Nephron progenitor cell (in vitro differentiated cells): ENCODE data around the gene ABCC11.

ENCODE experiments used
- DNase-seq: peaks from one replicate; pipeline ENCODE4 v3.0.0; 2021
- H3K27ac Mint-ChIP-seq: 2 replicates; pipeline ENCODE4 v1.8.0; 2021; ENCODE audit warnings: mild to moderate bottlenecking, moderate library complexity, mixed read lengths
- H3K27me3 Mint-ChIP-seq: 2 replicates; pipeline ENCODE4 v1.8.0; 2021; ENCODE audit warnings: mild to moderate bottlenecking, low read depth, mixed read lengths; ENCODE audit not compliant: poor library complexity
- H3K36me3 Mint-ChIP-seq: 2 replicates; pipeline ENCODE4 v1.8.0; 2021; ENCODE audit warnings: low read depth, mixed read lengths
- H3K4me1 Mint-ChIP-seq: 2 replicates; pipeline ENCODE4 v1.8.0; 2021; ENCODE audit warnings: mixed read lengths
- H3K4me3 Mint-ChIP-seq: 2 replicates; pipeline ENCODE4 v1.8.0; 2021; ENCODE audit warnings: mild to moderate bottlenecking, moderate library complexity, mixed read lengths
- H3K9me3 Mint-ChIP-seq: 2 replicates; pipeline ENCODE4 v1.8.0; 2021; ENCODE audit warnings: mild to moderate bottlenecking, moderate library complexity, mixed read lengths
- CTCF ChIP-seq: fragments of 200-600 bp; sonication (generic); IDR thresholded peaks from 2 replicates; pipeline ENCODE4 v1.5.0; 2021; ENCODE audit warnings: antibody characterized with exemption

The ABCC11 gene

GRCh38 chr16:48217708-48218107, 29.6 kb downstream of the ABCC11 start:
- Mint-ChIP-seq H3K36me3 (no peaks in the 10 kb centered on the region), H3K27ac (no peak overlapping the region), H3K27me3 (peaks cover 10% of the 10 kb centered on the region), H3K9me3 (no peaks in the 10 kb centered on the region), H3K4me3 (no peak overlapping the region), H3K4me1 (peaks cover 5% of the 10 kb centered on the region)
- TF ChIP-seq CTCF = no peak
- no peak for DNase-seq

- Mint-ChIP-seq H3K4me3 (no peak overlapping the region), H3K4me1 (peaks cover 2% of the 10 kb centered on the region), H3K27ac (no peak overlapping the region), H3K9me3 (no peaks in the 10 kb centered on the region), H3K36me3 (no peaks in the 10 kb centered on the region), H3K27me3 (peaks cover 6% of the 10 kb centered on the region)
- no peak for DNase-seq
- no peak for TF ChIP-seq CTCF
Measured at GRCh38 chr16:48215738-48216137, 31.6 kb downstream of the ABCC11 start.

- H3K9me3 Mint-ChIP-seq = no peaks in the 10 kb centered on the region
- peaks cover 23% of the 10 kb centered on the region for H3K27me3 Mint-ChIP-seq
- no peak overlapping the region for H3K4me3 Mint-ChIP-seq
- H3K27ac Mint-ChIP-seq = no peak overlapping the region
- no peak for DNase-seq
- no peaks in the 10 kb centered on the region for H3K36me3 Mint-ChIP-seq
- H3K4me1 Mint-ChIP-seq = no peaks in the 10 kb centered on the region
- no peak for TF ChIP-seq CTCF
Measured at GRCh38 chr16:48212033-48212432, 35.3 kb downstream of the ABCC11 start.

- no peak overlapping the region for H3K27ac Mint-ChIP-seq
Measured at GRCh38 chr16:48210747-48211146, 36.6 kb downstream of the ABCC11 start.

GRCh38 chr16:48206594-48207242, 40.6 kb downstream of the ABCC11 start:
- peak overlapping the region; percentile 13 for H3K27ac Mint-ChIP-seq
- no peaks in the 10 kb centered on the region for H3K36me3 Mint-ChIP-seq
- H3K9me3 Mint-ChIP-seq = no peaks in the 10 kb centered on the region
- H3K4me3 Mint-ChIP-seq = no peak overlapping the region
- no peaks in the 10 kb centered on the region for H3K4me1 Mint-ChIP-seq
- no peak for DNase-seq
- no peak for TF ChIP-seq CTCF
- H3K27me3 Mint-ChIP-seq = peaks cover 33% of the 10 kb centered on the region

More at GRCh38 chr16:48210747-48211146, 36.6 kb downstream of the ABCC11 start:
- no peak for DNase-seq
- H3K36me3 Mint-ChIP-seq = no peaks in the 10 kb centered on the region
- no peak for TF ChIP-seq CTCF
- H3K4me1 Mint-ChIP-seq = no peaks in the 10 kb centered on the region
- no peaks in the 10 kb centered on the region for H3K9me3 Mint-ChIP-seq
- no peak overlapping the region for H3K4me3 Mint-ChIP-seq
- H3K27me3 Mint-ChIP-seq = peaks cover 27% of the 10 kb centered on the region

- H3K4me1 Mint-ChIP-seq = peaks cover 7% of the 10 kb centered on the region
- no peaks in the 10 kb centered on the region for H3K9me3 Mint-ChIP-seq
- no peak for DNase-seq
- H3K4me3 Mint-ChIP-seq = no peak overlapping the region
- peaks cover 33% of the 10 kb centered on the region for H3K27me3 Mint-ChIP-seq
- no peaks in the 10 kb centered on the region for H3K36me3 Mint-ChIP-seq
- no peak overlapping the region for H3K27ac Mint-ChIP-seq
- no peak for TF ChIP-seq CTCF
Measured at GRCh38 chr16:48204825-48205151, 42.6 kb downstream of the ABCC11 start.
